HT1080 (cell line): ENCODE data around the gene GOLGA6B. TPM values are rescaled to one million over a fixed set of nuclear protein-coding genes. Genes with fewer than 3 reads are reported as not detected.
"Not testable (repeated sequence)": the region's sequence is repeated elsewhere in the genome, so short reads cannot be mapped to it uniquely, and the experiment has no call there.

ENCODE experiments used
- DNase-seq: peaks from one replicate; pipeline ENCODE4 v3.0.0-alpha.2; 2015; ENCODE audit warnings: low read depth
- polyA plus RNA-seq, 2 experiments: library from polyadenylated mRNA; depleted of rRNA; stranded (reverse); fragments of >200 nt; gene quantifications; 2 replicates each; pipeline ENCODE4 v1.2.3, GENCODE V29; 2015
- total RNA-seq: library from RNA; depleted of rRNA; stranded (reverse); fragments of >200 nt; shearing (Covaris generic); gene quantifications from 2 replicates; pipeline ENCODE4 v1.2.3, GENCODE V29; 2014; rRNA removed

GOLGA6B gene
- 0.18 TPM in 1 of 2 replicates, not detected in the other for total RNA-seq
- polyA plus RNA-seq (2015; cell fraction: cytosol; rRNA removed): not detected in 2 replicates
- not detected in 2 replicates for polyA plus RNA-seq (2015; cell fraction: nucleus; rRNA removed)

DNA sequence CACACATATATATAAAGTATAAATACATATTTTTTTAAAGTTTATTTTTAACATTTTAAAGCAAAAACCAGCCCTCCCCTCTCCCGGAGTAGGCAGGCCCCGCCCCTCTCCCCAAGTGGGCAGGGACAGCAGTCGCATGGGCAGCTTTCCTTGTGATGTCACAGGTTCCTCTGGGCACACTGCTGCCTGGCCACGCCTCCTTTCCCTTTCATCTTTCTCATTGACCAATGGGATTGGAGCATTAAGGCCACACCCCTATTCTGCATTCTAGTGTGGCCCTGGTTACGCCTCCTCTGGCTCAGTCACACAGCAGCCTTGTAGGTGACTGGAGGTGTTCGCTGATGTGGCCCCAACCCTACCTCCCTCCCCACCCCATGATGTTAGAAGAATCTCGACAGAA is at the start of gene GOLGA6B:
TSS of gene GOLGA6B (plus strand) at position 301 of the 400 bp plus-strand sequence. CDS start at position 342, 41 bp downstream.
- not testable (repeated sequence) for DNase-seq

GRCh38 chr15:72604794-72605193 is 49.7 kb upstream of the GOLGA6B start:
- no peak for DNase-seq

- not testable (repeated sequence) for DNase-seq
Observed at GRCh38 chr15:72608084-72608483, 46.4 kb upstream of the GOLGA6B start.

DNA sequence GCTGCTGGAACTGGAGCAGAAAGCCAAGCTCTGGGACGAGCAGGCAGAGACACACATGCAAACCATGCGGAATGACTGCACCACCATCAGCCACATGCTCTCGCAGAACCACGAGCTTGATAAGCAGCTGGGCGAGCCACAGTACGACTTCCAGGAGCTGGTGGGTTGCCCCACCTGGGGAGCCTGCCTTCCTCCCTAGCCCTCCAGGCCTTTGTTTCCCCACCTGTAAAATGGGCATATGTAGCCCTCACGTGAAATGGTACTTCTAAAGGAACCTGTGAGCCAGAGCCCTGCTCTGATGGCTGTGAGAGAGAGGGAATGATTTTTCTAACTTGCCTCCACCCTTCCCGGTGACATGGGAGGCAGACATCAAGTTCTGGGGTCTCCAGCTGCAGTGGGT is 44.6 kb upstream of the GOLGA6B start:
- no peak for DNase-seq

DNA sequence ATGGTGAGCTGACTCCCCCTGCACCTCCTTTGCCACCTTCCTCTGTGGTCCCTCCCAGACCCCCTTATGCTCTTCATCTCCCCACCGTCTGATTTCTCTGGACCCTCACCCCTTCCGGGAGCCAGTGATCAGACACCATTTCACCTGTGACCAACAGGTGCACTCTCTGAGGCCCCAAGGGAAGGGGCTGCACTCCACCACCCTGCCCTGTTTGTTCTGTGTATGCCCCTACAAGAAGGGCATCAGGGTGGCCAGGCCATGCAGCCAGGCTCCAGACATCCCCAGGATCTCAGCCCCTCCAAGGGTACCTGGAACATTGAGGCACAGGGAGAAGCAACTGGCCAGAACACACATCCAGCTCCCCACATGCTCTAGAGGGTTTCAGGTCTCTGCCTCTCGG is 42.2 kb upstream of the GOLGA6B start:
- not testable (repeated sequence) for DNase-seq

GRCh38 chr15:72614810-72615532 is 39.5 kb upstream of the GOLGA6B start:
- no peak for DNase-seq

GRCh38 chr15:72615533-72616233 is 38.8 kb upstream of the GOLGA6B start:
- not testable (repeated sequence) for DNase-seq

- peak; percentile 41 for DNase-seq
Observed at GRCh38 chr15:72616491-72617210, 37.8 kb upstream of the GOLGA6B start.

DNA sequence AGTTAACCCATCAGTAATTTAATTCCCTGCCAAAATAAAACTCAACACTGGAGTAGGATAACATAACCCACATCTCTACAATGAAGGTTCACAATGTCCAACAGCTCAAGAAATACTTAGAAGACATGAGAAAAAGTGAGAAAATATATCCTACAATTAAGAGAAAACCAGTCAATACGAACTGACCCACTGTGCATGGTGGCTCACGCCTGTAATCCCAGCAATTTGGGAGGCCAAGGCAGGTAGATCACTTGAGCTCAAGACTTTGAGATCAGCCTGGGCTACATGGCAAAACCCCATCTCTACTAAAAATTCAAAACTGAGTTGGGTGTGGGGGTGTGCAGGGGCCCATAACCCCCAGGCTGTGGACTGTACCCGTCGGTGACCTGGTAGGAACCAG is 30.6 kb upstream of the GOLGA6B start:
- DNase-seq: not testable (repeated sequence)

DNA sequence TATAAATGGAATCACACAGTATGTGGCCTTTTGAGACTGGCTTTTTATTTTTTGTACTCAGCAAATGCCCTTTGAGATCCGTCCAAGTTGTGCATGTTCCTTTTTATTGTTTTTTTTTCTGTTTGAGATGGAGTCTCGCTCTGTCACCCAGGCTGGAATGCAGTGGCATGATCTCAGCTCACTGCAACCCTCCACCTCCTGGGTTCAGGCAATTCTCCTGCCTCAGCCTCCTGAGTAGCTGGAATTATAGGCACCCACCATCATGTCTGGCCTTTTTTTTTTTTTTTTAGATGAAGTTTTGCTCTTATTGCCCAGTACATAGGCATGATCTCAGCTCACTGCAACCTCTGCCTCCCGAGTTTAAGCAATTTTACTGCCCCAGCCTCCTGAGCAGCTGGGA is 28.3 kb upstream of the GOLGA6B start:
- DNase-seq: not testable (repeated sequence)

DNA sequence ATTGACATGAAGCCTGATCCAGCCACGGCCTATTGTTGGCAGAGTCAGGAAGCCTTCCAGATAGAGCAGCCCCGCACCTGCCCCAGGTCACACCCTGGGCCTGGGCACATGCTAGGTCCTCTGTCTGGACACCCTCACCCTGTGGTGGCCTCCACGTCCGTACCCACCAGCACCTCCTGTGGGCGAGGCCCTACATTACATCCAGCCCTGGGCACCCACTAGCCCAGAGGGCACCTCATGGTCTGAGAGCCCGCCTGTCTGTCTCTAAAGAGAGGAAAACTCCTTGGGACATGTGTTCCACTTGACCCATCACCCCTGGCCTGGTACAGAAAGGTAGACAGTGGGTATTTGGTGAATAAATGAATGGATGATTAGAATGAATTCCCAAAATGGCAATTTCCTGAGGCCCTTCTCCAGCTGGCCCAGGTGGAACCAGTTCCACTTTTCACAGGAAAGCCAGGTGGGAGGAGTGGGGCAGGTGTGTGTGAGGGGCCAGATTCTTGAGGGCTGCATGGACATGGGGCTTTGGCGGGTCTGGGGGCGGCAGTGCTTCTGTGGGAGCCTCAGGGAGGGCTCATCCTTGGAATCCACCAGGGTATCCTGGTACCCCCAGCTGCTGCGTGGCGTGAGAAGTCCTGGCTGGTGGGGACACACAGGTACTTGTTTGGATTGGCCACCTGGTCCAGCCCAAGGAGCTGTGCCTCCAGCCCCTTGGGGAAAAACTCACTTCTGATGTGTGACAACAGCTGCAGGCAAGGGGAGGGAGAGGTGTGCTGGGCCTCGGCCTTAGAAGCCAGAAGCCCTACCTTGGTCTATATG is 26.0 kb upstream of the GOLGA6B start:
- DNase-seq: not testable (repeated sequence)

DNA sequence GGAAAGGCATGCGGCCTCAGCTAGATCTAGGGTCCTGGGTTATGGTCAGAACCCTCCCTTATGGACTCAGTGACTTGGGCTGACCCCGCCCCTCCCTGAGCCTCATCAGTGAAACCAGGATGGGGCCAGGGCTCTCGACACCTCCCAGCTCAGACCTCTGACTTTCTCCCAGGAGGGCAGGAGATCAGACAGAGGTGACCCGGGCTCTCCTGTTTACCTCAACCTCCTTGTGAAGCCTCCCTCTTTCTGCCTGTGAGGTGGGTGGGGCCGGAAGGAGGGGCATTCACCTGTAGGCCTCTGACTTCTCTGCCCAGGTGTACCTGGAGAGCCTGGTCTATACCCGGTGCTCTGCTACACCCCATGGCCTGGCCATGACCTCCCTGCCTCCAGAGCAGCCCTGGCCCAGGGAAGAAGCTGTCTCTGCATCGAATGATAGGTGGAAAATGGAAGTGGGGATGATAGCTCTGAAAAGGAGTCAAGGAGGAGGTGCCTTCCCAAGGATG is 25.4 kb upstream of the GOLGA6B start:
- not testable (repeated sequence) for DNase-seq

DNA sequence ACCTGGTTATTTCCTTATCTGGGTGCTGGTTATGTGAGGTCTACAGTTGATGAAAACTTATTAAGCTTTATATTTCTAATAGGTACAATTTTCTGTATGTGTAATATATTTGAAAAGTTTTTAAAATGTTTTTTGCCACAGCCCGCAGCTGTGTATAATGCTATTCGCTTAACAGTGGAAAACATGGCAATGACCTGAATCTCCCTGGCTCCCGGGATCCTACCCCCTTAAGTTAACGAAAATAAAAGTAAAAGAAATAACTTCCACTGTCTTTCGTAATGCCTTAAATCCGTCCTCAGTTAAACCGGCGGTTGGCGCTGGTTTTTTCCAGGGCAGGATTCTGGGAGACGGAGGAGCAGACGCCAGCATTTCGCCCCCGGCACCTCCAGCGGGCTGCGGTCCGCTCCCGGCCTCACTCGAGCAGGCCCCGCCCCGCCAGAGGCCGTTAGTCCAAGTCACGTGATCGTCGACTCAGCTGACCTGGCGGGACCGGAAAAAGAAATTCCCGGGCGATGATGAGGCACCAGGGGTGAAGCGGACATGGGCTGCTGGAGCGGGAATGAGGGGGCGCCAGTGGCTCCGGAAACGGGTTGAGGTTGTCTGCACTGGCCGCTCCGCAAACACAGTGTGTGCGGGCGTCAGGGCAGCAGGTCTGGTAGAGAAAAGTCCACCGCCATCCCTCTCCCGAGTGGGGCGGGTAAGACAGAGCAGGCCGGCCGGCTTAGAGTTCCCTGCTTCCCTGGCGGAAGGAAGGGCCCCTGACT is 17.8 kb upstream of the GOLGA6B start:
- DNase-seq: peak; percentile 71

DNA sequence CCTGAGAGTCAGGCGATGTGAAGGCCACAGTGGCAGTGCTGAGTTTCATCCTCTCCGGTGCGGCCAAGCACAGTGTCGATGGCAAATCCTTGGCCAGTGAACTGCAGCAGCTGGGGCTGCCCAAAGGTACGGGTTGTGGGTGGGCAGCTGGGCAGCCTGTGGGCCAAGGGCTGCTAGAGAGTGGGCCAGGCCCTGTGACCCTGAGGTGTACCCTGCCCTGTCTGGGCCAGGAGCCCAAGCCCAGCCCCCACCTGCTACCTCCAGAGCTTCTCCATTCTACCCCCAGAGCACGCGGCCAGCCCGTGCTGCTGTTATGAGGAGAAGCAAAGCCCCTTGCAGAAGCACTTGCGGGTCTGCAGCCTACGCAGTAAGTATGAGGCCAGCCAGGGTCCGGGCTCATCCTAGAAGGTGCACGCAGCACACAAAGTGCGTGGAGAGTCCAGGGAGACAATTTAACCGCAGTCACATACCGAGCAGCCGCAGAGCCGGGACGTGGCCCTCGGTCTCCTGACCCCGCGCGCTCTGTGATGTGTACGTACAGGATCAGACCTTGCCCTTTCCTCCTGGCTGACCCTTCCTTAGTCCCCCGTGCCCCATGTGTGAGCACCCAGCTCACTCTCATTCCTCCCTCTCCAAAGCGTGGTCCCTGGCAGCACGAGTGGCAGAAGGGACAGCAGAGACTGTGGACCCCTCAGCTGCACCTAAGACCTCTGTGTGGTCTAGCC is 14.6 kb upstream of the GOLGA6B start:
- DNase-seq: not testable (repeated sequence)

GRCh38 chr15:72642271-72642670 is 12.2 kb upstream of the GOLGA6B start:
- not testable (repeated sequence) for DNase-seq

DNA sequence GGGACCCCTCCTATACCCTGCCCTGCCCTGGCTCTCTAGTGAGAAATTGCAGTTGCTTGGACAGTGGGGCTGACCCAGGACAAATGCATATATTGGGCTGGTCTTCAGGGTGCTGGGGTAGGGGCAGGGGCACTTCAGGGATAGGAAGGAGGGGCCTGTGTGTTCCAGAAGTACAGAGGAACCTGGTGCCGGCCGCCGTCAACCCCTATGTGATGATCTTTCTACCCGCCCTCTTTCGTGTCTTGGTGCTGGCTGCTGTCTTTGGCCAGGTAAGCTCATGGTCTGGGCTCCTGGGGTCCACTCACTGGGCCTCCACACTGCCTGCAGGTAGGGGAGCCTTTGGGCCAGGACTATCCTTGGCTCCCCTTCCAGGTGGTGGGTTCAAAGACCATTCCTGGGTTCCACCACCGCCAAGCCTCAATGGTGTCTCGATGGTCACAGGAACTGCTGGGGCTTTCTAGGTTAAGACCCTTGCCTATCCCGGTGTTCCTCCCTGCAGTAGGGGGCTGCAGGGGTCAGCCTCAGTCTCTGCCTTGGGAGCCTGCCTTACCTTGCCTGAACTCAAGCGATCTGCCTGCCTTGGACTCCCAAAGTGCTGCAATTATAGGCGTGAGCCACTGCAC is 5.8 kb upstream of the GOLGA6B start:
- not testable (repeated sequence) for DNase-seq

DNA sequence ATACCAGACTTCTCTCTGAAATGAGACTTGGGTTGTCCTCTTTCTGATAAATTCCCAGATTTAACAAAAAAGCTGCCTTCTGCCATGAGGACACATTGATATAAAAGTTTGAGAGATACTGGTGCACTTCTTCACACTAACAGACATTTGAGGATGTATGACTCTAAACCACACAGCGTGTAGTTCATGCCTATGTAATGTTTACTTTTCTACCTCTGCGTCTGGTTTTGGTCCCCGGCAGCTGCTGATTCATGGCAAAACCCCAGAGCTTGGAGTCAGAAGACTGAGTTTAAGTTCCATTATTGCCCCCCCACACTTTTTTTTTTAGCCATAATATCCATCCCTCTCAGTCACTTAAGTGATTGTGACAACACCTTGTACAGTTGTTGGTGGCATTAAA is 1.5 kb downstream of the GOLGA6B start:
- not testable (repeated sequence) for DNase-seq

DNA sequence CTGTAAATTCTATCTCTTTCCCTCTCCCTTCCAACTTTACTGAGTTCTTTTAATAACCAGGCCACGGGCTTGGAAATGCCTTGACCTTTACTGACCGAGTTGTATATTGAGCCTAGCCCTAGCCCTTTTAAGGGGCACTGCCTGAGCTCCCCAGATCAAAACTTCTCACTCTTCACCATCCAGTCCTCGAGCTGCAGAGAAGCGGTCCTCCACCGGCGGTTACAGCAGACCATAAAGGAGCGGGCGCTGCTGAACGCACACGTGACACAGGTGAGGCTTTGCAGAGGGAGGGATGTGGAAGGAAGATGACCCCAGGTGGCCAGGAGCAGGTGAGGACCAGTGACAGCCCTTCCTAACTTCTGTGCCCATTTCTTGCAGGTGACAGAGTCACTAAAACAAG is 6.6 kb downstream of the GOLGA6B start:
- not testable (repeated sequence) for DNase-seq

DNA sequence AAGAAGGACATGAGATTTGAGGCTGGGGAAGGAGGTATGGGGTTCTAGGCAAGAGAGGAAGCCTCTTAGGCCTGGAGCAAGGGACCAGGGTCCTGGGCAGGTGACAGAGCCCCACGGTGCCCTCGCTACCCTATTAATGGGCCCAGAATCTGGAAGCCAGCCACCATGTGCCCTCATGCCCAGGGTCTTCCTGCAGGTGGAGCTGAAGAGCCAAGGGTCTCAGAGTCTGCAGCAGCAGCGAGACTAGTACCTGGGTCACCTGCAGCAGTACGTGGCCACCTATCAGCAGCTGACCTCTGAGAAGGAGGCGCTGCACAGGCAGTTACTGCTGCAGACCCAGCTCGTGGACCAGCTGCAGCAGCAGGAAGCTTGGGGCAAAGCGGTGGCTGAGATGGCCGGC is 9.4 kb downstream of the GOLGA6B start:
- DNase-seq: not testable (repeated sequence)
